GM12874 (cell line): ENCODE results near the gene NOC3L.

Source experiments
- TF ChIP-seq, protein P1 (sequence below): IDR thresholded peaks from 2 replicates; pipeline ENCODE4 v1.5.1; 2011; ENCODE audit warnings: low read depth, mild to moderate bottlenecking, control low read depth, low read length, moderate library complexity; ENCODE audit not compliant: insufficient read depth

NOC3L gene

DNA sequence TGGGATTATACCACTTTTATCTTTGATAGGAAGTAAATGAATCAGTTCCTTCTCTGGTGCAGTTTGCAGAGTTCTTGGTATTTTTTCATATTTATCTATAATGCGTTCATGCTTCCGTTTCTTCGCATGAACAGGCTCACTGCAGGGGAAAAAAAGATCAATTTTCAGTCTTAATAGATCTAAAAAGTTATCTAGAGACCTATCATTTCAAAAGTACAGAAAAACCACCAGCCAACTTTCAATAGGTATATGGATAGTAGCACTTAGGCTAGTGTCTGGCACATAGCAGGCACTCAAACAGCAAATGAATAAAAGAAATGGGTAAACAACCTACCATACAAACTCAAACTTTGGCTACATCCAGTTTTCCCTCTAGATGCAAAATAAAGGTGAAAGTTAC, 5.5 kb downstream of the NOC3L start:
- TF ChIP-seq, protein P1, sequence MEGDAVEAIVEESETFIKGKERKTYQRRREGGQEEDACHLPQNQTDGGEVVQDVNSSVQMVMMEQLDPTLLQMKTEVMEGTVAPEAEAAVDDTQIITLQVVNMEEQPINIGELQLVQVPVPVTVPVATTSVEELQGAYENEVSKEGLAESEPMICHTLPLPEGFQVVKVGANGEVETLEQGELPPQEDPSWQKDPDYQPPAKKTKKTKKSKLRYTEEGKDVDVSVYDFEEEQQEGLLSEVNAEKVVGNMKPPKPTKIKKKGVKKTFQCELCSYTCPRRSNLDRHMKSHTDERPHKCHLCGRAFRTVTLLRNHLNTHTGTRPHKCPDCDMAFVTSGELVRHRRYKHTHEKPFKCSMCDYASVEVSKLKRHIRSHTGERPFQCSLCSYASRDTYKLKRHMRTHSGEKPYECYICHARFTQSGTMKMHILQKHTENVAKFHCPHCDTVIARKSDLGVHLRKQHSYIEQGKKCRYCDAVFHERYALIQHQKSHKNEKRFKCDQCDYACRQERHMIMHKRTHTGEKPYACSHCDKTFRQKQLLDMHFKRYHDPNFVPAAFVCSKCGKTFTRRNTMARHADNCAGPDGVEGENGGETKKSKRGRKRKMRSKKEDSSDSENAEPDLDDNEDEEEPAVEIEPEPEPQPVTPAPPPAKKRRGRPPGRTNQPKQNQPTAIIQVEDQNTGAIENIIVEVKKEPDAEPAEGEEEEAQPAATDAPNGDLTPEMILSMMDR, result no peak

DNA sequence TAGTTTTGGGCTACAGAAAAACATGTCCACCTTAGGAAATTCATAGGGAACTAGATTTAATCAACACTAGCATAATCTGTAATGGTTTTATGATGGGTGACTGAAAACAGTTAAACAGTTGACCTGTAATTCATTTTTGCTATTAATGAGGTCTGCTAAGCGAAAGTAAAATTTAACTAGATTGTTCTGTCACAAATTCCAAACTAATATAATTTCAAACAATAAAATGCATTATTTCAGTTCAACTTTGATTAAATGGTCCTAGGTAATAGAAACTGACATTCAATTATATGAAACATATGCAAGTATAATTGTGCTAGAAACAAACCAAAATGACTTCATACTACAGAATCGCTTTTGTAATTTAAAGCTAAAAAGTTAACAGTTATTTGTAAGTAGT, 6.9 kb downstream of the NOC3L start:
- TF ChIP-seq, protein P1, result no peak

DNA sequence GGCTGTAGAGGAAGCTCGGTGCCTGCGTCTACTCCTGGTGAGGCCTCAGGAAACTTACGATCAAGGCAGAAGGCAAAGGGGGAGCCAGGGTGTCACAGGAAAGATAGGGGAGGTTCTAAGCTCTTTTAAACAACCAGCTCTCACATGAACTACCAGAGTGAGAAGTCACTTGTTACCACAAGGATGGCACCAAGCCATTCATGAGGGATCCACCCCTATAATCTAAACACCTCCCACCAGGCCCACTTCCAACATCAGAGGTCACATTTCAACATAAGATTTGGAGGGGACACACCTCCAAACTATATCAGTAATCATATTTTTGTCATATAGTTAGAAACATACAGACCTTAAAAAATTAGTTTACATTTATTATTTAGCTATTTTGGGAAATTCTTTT, 9.4 kb downstream of the NOC3L start:
- TF ChIP-seq, protein P1, result no peak

DNA sequence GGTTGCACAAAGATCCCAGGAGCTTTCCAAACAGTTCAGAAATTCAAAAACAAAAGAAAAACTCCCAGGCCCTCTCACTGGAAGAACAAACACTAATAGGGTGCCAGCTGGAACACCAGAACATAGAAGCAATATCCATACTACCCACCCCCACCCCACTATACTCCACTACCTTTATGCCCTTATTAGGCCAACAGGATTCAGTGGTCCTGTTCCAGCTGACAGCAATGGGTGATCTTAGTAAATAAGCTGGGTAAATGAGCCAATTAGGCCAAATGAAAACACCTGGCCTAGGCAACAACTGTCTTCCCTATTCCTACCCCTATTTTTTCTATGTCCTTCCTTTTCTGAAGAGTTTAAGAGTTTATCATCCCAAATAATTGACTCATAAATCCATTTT, 11.7 kb downstream of the NOC3L start:
- TF ChIP-seq, protein P1, result no peak

DNA sequence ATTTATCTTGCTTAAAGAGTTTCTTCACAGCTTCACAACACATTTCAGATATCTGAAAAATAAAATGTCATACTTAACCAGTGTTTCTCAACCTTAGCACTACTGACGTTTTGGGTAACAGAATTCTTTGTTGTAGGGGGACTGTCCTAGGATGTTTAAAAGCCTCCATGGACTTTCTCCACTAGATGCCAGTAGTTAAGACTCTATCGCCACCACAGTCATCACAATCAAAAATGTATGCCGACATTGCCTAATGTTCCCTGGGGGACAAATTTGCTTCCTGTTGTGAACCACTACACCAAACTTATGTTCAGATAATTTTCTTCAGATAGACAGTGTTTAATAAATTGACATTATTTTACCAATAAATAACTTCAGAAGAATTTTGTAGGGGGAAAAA, 13.4 kb downstream of the NOC3L start:
- TF ChIP-seq, protein P1, result no peak

DNA sequence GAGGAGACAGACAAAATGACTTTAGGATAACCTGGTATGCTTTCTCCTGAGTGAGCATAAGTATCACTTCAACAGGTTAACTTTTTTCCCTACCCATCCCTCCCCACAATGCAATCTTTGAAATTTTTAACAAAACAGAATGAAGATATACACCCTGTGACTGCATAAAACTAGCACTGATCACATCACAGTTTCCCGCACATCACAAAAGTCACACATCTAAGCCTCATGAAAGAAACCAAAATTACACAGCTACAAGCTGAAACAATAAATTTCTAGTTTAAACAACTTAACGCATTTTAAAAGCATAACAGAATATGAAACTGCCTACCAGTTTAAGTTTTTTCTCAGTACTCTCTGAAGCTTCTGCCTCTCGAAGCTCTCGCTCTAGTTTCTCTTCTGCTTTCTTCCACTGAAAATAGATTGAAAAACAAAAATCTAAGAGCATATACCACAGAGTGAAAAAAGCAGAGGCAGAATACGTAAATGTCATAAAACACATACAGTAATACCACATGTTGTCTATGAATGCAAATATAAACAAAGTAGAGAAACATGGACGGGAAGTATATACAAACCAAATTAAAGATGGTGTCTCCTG, 18.1 kb downstream of the NOC3L start:
- TF ChIP-seq, protein P1, result no peak

DNA sequence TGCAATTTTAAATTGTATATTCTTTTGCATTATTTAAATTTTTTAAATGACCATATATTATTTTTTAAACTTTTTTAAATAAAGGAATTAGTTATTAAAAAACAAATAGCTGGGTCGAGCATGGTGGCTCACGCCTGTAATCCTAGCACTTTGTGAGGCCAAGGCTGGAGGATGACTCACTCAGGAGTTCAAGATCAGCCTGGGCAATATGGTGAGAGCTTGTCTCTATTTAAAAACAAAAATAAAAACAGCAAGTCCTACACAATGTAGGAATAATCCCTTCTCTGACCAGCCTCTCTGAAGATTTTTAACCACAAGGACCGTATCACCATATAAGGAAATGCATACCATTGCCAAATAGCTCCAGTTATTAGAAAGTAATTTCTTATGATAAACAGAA, 19.6 kb downstream of the NOC3L start:
- TF ChIP-seq, protein P1, result no peak
